ENCODE data around the gene PAPPA2. TPM values are rescaled to one million over a fixed set of nuclear protein-coding genes. Genes with fewer than 3 reads are reported as not detected.

The PAPPA2 gene
- total RNA-seq, 1 donor from 2014 or later = 0.41 TPM

- Histone ChIP-seq H3K27ac (replicated peaks) (no peak overlapping the region), H3K9me3 (replicated peaks) (no peaks in the 10 kb centered on the region), H3K4me3 (no peak overlapping the region), H3K27me3 (ENCODE audit: low read depth) (no peaks in the 10 kb centered on the region), H3K36me3 (no peaks in the 10 kb centered on the region), H3K4me1 (no peaks in the 10 kb centered on the region)
- intact Hi-C loops (cut with micrococcal nuclease) = no loop called here
- no peak for DNase-seq
- TF ChIP-seq CTCF (IDR thresholded peaks at IDR 0.05; ENCODE audit: borderline replicate concordance) = no peak
Measured at GRCh38 chr1:176829261-176829660, 366.3 kb downstream of the PAPPA2 start.

GRCh38 chr1:176831150-176831549 is 368.2 kb downstream of the PAPPA2 start:
- H3K4me1 ChIP-seq = no peaks in the 10 kb centered on the region
- H3K27me3 ChIP-seq (ENCODE audit: low read depth) = no peaks in the 10 kb centered on the region
- no peak for TF ChIP-seq CTCF (IDR thresholded peaks at IDR 0.05; ENCODE audit: borderline replicate concordance)
- intact Hi-C loops (cut with micrococcal nuclease) = no loop called here
- H3K9me3 ChIP-seq (replicated peaks) = no peaks in the 10 kb centered on the region
- H3K4me3 ChIP-seq = no peak overlapping the region
- no peak for DNase-seq
- H3K36me3 ChIP-seq = no peaks in the 10 kb centered on the region
- no peak overlapping the region for H3K27ac ChIP-seq (replicated peaks)

GRCh38 chr1:176837708-176838107 is 374.7 kb downstream of the PAPPA2 start:
- no peaks in the 10 kb centered on the region for H3K4me1 ChIP-seq
- no peak for TF ChIP-seq CTCF (IDR thresholded peaks at IDR 0.05; ENCODE audit: borderline replicate concordance)
- H3K27ac ChIP-seq (replicated peaks) = no peak overlapping the region
- no peak for DNase-seq
- intact Hi-C loops (cut with micrococcal nuclease) = no loop called here
- H3K9me3 ChIP-seq (replicated peaks) = no peaks in the 10 kb centered on the region
- H3K27me3 ChIP-seq (ENCODE audit: low read depth) = no peaks in the 10 kb centered on the region
- no peak overlapping the region for H3K4me3 ChIP-seq
- H3K36me3 ChIP-seq = no peaks in the 10 kb centered on the region

GRCh38 chr1:176838276-176838995 is 375.5 kb downstream of the PAPPA2 start:
- no peak overlapping the region for H3K27ac ChIP-seq (replicated peaks)
- H3K4me1 ChIP-seq = peaks cover 6% of the 10 kb centered on the region
- no peak for DNase-seq
- no peak overlapping the region for H3K4me3 ChIP-seq
- no peak for TF ChIP-seq CTCF (IDR thresholded peaks at IDR 0.05; ENCODE audit: borderline replicate concordance)
- H3K36me3 ChIP-seq = no peaks in the 10 kb centered on the region
- intact Hi-C loops (cut with micrococcal nuclease) = no loop called here
- H3K9me3 ChIP-seq (replicated peaks) = no peaks in the 10 kb centered on the region
- H3K27me3 ChIP-seq (ENCODE audit: low read depth) = no peaks in the 10 kb centered on the region

GRCh38 chr1:176839216-176839615 is 376.2 kb downstream of the PAPPA2 start:
- Histone ChIP-seq H3K36me3 (no peaks in the 10 kb centered on the region), H3K4me3 (no peak overlapping the region), H3K27ac (replicated peaks) (no peak overlapping the region), H3K4me1 (peaks cover 12% of the 10 kb centered on the region), H3K9me3 (replicated peaks) (no peaks in the 10 kb centered on the region), H3K27me3 (ENCODE audit: low read depth) (no peaks in the 10 kb centered on the region)
- intact Hi-C loops (cut with micrococcal nuclease) = no loop called here
- DNase-seq = no peak
- no peak for TF ChIP-seq CTCF (IDR thresholded peaks at IDR 0.05; ENCODE audit: borderline replicate concordance)

All from left ventricle myocardium inferior (tissue), 1 donor.